Measurements from ENCODE around the gene DHX57.

Gene DHX57, protein sequence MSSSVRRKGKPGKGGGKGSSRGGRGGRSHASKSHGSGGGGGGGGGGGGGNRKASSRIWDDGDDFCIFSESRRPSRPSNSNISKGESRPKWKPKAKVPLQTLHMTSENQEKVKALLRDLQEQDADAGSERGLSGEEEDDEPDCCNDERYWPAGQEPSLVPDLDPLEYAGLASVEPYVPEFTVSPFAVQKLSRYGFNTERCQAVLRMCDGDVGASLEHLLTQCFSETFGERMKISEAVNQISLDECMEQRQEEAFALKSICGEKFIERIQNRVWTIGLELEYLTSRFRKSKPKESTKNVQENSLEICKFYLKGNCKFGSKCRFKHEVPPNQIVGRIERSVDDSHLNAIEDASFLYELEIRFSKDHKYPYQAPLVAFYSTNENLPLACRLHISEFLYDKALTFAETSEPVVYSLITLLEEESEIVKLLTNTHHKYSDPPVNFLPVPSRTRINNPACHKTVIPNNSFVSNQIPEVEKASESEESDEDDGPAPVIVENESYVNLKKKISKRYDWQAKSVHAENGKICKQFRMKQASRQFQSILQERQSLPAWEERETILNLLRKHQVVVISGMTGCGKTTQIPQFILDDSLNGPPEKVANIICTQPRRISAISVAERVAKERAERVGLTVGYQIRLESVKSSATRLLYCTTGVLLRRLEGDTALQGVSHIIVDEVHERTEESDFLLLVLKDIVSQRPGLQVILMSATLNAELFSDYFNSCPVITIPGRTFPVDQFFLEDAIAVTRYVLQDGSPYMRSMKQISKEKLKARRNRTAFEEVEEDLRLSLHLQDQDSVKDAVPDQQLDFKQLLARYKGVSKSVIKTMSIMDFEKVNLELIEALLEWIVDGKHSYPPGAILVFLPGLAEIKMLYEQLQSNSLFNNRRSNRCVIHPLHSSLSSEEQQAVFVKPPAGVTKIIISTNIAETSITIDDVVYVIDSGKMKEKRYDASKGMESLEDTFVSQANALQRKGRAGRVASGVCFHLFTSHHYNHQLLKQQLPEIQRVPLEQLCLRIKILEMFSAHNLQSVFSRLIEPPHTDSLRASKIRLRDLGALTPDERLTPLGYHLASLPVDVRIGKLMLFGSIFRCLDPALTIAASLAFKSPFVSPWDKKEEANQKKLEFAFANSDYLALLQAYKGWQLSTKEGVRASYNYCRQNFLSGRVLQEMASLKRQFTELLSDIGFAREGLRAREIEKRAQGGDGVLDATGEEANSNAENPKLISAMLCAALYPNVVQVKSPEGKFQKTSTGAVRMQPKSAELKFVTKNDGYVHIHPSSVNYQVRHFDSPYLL (N-terminal part only)

DNA sequence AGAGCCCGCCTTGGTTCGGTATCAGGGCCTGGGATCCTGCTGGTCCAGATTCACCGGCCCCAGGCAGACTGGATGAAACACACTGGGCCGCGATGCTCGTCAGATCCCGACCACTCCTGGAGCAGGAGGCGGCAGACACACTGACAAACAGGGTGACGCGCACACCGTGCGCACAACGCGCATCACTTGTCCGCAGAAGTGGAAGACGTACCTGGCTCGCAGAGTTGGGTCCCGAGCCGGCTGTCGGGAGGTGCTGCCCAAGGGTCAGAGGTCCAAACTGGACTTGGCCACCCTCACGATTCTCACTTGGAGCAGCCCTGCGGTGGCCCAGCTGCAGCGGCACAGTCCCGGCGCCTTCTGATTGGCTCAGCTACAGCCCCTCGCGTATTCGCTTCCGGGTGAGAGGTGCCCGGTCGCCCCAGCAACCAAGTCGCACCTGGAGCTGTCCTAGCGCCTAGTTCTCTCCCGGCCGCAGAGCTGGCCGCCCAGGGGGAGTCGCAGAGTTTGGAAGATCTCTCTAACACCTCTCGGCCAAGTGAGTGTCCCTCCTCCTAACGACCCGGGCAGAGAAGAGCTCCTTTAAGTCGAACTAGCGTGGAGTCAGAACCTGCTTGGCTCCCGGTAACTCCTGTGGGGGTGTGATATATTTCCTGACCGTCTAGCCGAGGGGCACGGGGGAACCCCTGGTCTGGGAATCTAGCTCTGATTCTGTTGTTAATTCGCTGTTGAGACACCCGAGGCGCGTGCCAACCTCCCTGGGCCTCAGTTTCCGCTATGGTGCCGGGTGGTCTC lies at the start of gene DHX57, which contains the start of gene MORN2:
Gene DHX57 (minus strand): TSS at position 359 of the 792 bp plus-strand sequence. CDS start 7,529 bp downstream, outside the sequence.
Gene MORN2 (plus strand): TSS at position 401 of the 792 bp plus-strand sequence.
- in situ Hi-C loops (cut with HindIII; ENCODE audit: low sequenced_read_pairs): no loop called here

DNA sequence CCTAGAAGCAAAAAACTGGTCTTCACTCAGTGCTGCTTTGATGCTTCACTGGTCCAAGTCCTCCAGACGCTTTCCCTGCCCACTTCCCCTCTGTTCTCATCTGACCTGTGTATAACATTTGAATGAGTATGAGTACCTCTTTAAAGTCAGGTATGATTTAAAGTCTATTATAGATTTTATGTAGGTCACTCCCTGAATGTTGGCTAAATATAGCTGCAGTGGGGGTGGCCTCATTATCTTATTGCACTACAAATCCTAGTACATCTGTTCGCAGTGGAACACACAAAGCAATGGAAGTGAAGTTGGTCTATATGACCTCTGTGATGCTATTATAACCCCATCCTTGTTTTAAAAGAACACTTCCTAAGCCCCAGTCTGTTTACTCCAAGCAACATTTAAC lies 47.2 kb upstream of the DHX57 start:
- in situ Hi-C loops (cut with HindIII; ENCODE audit: low sequenced_read_pairs): no loop called here

GRCh38 chr2:38922389-38922788 lies 46.7 kb upstream of the DHX57 start:
- in situ Hi-C loops (cut with HindIII; ENCODE audit: low sequenced_read_pairs): no loop called here

- in situ Hi-C loops (cut with HindIII; ENCODE audit: low sequenced_read_pairs): no loop called here
Measured at GRCh38 chr2:38912619-38913018, 36.9 kb upstream of the DHX57 start.

DNA sequence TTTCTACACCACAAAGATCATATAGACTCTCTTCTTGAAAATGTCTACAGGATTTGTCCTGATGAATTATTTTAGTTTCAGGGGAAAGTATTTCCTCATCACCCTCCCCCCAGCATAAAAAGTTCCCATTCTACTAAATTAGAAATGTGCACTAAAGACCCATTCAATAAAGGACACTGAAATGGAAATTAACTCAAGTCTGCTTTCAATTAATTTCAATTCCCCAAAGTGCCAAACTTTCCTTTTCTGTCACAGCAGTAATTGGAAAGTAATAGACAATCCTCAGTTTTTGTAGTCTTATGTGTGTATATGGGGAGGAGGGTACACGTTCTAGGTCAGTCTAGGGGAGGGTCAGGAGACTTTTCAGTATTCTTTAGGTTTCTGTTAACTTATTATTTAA lies 35.5 kb upstream of the DHX57 start:
- in situ Hi-C loops (cut with HindIII; ENCODE audit: low sequenced_read_pairs): no loop called here

- in situ Hi-C loops (cut with HindIII; ENCODE audit: low sequenced_read_pairs): no loop called here
Measured at GRCh38 chr2:38909872-38910271, 34.1 kb upstream of the DHX57 start.

DNA sequence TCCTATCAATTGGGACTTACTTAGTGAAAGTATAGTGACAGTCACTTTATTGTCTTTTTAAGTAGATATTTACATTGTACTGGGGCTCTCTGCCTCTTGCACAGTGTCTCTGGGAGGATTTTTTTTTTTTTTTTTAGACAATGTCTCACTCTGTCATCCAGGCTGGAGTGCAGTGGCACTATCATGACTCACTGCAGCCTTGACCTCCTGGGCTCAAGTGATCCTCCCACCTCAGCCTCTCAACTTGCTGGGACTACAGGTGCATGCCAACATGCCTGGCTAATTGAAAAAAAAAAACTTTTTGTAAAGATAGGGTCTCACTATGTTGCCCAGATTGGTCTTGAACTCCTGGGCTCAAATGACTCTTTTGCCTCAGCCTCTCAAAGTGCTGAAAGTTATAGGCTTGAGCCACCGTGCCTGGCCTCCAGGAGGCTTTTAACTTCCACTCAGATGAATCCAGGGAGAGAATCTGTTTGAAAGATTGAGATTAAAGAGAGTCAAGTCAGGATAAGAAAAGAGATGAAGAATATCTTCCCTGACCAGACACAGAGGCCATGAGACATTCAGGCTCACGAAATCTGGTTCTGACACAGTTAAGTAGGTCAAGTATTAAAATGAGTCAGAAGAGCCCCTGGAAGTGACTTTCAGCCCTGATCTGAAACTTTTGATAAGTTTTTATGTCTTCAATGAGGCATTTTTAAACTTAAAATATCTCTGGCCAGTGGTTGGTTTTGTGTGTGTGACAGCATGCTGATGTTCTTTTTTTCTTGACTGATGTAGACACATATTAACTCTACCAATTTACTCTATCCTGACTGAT lies 32.2 kb upstream of the DHX57 start:
- in situ Hi-C loops (cut with HindIII; ENCODE audit: low sequenced_read_pairs): no loop called here

GRCh38 chr2:38907242-38907641 lies 31.5 kb upstream of the DHX57 start:
- in situ Hi-C loops (cut with HindIII; ENCODE audit: low sequenced_read_pairs): no loop called here

- in situ Hi-C loops (cut with HindIII; ENCODE audit: low sequenced_read_pairs): no loop called here
Measured at GRCh38 chr2:38905251-38905650, 29.5 kb upstream of the DHX57 start.

- in situ Hi-C loops (cut with HindIII; ENCODE audit: low sequenced_read_pairs): no loop called here
Measured at GRCh38 chr2:38900726-38901125, 25.0 kb upstream of the DHX57 start.

DNA sequence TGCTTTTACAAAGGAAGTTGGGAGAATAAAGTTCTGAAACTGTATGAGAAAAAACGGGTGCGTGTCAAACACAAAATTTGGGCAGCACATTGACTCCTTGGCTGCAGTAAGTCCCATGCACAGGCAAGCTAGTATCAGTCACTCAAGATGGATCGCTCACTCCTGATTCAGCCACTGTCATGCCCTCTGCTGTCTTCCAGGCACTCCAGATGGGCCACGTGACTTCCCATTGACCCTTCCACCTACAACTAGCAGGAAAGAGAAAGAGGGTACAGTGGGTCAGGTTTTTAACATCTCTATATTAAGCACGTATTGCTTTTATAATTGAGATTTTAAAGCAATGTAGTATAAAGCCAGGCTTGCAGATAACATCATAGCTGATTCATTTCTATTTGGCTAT lies 22.5 kb upstream of the DHX57 start:
- in situ Hi-C loops (cut with HindIII; ENCODE audit: low sequenced_read_pairs): no loop called here

GRCh38 chr2:38892819-38893218 lies 17.1 kb upstream of the DHX57 start:
- in situ Hi-C loops (cut with HindIII; ENCODE audit: low sequenced_read_pairs): loop anchor here (5.0 kb wide), 1 partner anchor 54 kb away; no protein-coding TSS in a partner anchor

- in situ Hi-C loops (cut with HindIII; ENCODE audit: low sequenced_read_pairs): no loop called here
Measured at GRCh38 chr2:38889575-38889974, 13.8 kb upstream of the DHX57 start, which contains the start of gene ARHGEF33. Gene ARHGEF33 (plus strand): TSS chr2:38889875. CDS start chr2:38919448, 29,573 bp downstream.

DNA sequence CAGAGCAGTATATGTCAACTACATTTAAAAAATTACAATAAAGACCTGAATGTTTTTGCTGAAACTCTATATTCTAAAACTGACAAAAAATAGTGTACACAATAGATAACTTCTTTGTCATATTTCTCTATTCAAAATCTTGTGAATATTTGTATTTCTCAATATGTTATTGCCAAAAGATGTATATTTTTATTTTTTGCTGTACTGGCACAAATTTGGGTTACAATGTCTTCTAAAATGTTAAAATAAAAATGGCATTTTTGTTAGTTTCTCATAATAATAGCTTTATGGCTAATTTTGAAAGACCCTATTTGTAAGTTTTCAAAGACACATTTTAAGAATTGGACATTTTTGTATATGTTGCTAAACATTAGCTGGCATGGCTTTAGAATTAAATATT lies 13.3 kb upstream of the DHX57 start:
- in situ Hi-C loops (cut with HindIII; ENCODE audit: low sequenced_read_pairs): no loop called here

GRCh38 chr2:38887902-38888554 lies 12.3 kb upstream of the DHX57 start:
- in situ Hi-C loops (cut with HindIII; ENCODE audit: low sequenced_read_pairs): no loop called here

- in situ Hi-C loops (cut with HindIII; ENCODE audit: low sequenced_read_pairs): no loop called here
Measured at GRCh38 chr2:38887347-38887746, 11.6 kb upstream of the DHX57 start.

DNA sequence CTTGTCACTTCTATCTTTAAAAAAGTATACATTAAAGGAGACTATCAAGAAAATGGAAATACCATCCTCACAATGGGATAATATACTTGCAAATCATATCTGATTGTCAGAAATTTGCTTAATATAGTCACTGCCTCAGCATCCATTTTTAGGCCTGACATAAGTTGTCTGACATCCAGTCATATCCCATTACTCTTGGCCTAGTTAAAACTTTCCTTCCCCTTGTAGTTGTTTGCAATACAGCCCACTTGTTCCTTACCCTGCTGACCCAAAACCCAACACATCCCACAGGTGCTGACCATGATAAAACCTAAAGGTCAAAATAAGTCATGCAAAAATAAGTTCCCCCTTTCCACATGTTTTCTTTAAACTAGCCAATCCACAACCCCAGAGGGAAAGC lies 10.3 kb upstream of the DHX57 start:
- in situ Hi-C loops (cut with HindIII; ENCODE audit: low sequenced_read_pairs): no loop called here

- in situ Hi-C loops (cut with HindIII; ENCODE audit: low sequenced_read_pairs): no loop called here
Measured at GRCh38 chr2:38876407-38876806, 673 bp upstream of the DHX57 start.

GRCh38 chr2:38875227-38875575 lies 533 bp downstream of the DHX57 start:
- in situ Hi-C loops (cut with HindIII; ENCODE audit: low sequenced_read_pairs): no loop called here
